ENCODE results near the gene RBM10.

Gene RBM10

GRCh38 chrX:47138171-47138570, 6.8 kb upstream of the RBM10 start:
- H3K27ac ChIP-seq (ENCODE audit: low read depth, low read length): no peak overlapping the region
- H3K9me3 ChIP-seq (ENCODE audit: insufficient read depth, low read length): no peaks in the 10 kb centered on the region
- no peaks in the 10 kb centered on the region for H3K27me3 ChIP-seq (ENCODE audit: low read length)
- H2AFZ ChIP-seq (ENCODE audit: low read depth, low read length, severe bottlenecking): no peak overlapping the region
- TF ChIP-seq EZH2phosphoT487 (conservative IDR thresholded peaks at IDR 0.05; ENCODE audit: low read length): no peak
- TF ChIP-seq, protein P1, sequence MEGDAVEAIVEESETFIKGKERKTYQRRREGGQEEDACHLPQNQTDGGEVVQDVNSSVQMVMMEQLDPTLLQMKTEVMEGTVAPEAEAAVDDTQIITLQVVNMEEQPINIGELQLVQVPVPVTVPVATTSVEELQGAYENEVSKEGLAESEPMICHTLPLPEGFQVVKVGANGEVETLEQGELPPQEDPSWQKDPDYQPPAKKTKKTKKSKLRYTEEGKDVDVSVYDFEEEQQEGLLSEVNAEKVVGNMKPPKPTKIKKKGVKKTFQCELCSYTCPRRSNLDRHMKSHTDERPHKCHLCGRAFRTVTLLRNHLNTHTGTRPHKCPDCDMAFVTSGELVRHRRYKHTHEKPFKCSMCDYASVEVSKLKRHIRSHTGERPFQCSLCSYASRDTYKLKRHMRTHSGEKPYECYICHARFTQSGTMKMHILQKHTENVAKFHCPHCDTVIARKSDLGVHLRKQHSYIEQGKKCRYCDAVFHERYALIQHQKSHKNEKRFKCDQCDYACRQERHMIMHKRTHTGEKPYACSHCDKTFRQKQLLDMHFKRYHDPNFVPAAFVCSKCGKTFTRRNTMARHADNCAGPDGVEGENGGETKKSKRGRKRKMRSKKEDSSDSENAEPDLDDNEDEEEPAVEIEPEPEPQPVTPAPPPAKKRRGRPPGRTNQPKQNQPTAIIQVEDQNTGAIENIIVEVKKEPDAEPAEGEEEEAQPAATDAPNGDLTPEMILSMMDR (IDR thresholded peaks at IDR 0.05; ENCODE audit: insufficient read depth, low read length, poor library complexity, severe bottlenecking): no peak
- H3K4me2 ChIP-seq (ENCODE audit: low read depth, low read length, poor library complexity, severe bottlenecking): no peak overlapping the region
- H4K20me1 ChIP-seq (ENCODE audit: low read depth, low read length): no peaks in the 10 kb centered on the region
- H3K79me2 ChIP-seq (ENCODE audit: insufficient read depth, low read length): peaks cover 4% of the 10 kb centered on the region; the same call in 1 of the 2 replicates
- no peaks in the 10 kb centered on the region for H3K36me3 ChIP-seq (ENCODE audit: low read length)
- no peak overlapping the region for H3K4me3 ChIP-seq (ENCODE audit: insufficient read depth, low read length, poor library complexity, severe bottlenecking)
- H3K9me2 ChIP-seq (replicated peaks; ENCODE audit: insufficient read depth, low read length): no peaks in the 10 kb centered on the region
- no peak overlapping the region for H3K9ac ChIP-seq (ENCODE audit: low read length)
- H3F3A ChIP-seq (ENCODE audit: insufficient read depth): no peaks in the 10 kb centered on the region; the same call in 1 of the 2 replicates

- H3K27ac ChIP-seq (ENCODE audit: low read depth, low read length): peak overlapping the region; percentile 90
- no peaks in the 10 kb centered on the region for H3K9me2 ChIP-seq (replicated peaks; ENCODE audit: insufficient read depth, low read length)
- H3K9ac ChIP-seq (ENCODE audit: low read length): peak overlapping the region; percentile 90
- H3K79me2 ChIP-seq (ENCODE audit: insufficient read depth, low read length): peaks cover 52% of the 10 kb centered on the region
- peak overlapping the region; percentile 86 for H3K4me2 ChIP-seq (ENCODE audit: low read depth, low read length, poor library complexity, severe bottlenecking)
- no peaks in the 10 kb centered on the region for H3K27me3 ChIP-seq (ENCODE audit: low read length)
- peak overlapping the region; percentile 88 for H3K4me3 ChIP-seq (ENCODE audit: insufficient read depth, low read length, poor library complexity, severe bottlenecking)
- H3K36me3 ChIP-seq (ENCODE audit: low read length): no peaks in the 10 kb centered on the region
- H4K20me1 ChIP-seq (ENCODE audit: low read depth, low read length): no peaks in the 10 kb centered on the region
- H3F3A ChIP-seq (ENCODE audit: insufficient read depth): no peaks in the 10 kb centered on the region; the same call in 1 of the 2 replicates
- no peak for TF ChIP-seq EZH2phosphoT487 (conservative IDR thresholded peaks at IDR 0.05; ENCODE audit: low read length)
- TF ChIP-seq, protein P1 (IDR thresholded peaks at IDR 0.05; ENCODE audit: insufficient read depth, low read length, poor library complexity, severe bottlenecking): no peak
- H2AFZ ChIP-seq (ENCODE audit: low read depth, low read length, severe bottlenecking): no peak overlapping the region
- H3K9me3 ChIP-seq (ENCODE audit: insufficient read depth, low read length): no peaks in the 10 kb centered on the region
These were observed 961 bp upstream of the RBM10 start for GRCh38 chrX:47143894-47144625.

- H4K20me1 ChIP-seq (ENCODE audit: low read depth, low read length): no peaks in the 10 kb centered on the region
- TF ChIP-seq, protein P1 (IDR thresholded peaks at IDR 0.05; ENCODE audit: insufficient read depth, low read length, poor library complexity, severe bottlenecking): no peak
- TF ChIP-seq EZH2phosphoT487 (conservative IDR thresholded peaks at IDR 0.05; ENCODE audit: low read length): no peak
- H3K4me2 ChIP-seq (ENCODE audit: low read depth, low read length, poor library complexity, severe bottlenecking): peak overlapping the region; percentile 86
- peaks cover 61% of the 10 kb centered on the region for H3K79me2 ChIP-seq (ENCODE audit: insufficient read depth, low read length)
- no peaks in the 10 kb centered on the region for H3K9me2 ChIP-seq (replicated peaks; ENCODE audit: insufficient read depth, low read length)
- H3K27ac ChIP-seq (ENCODE audit: low read depth, low read length): peak overlapping the region; percentile 90
- peak overlapping the region; percentile 90 for H3K9ac ChIP-seq (ENCODE audit: low read length)
- H2AFZ ChIP-seq (ENCODE audit: low read depth, low read length, severe bottlenecking): no peak overlapping the region
- H3K36me3 ChIP-seq (ENCODE audit: low read length): no peaks in the 10 kb centered on the region
- H3F3A ChIP-seq (ENCODE audit: insufficient read depth): no peaks in the 10 kb centered on the region; the same call in 1 of the 2 replicates
- no peaks in the 10 kb centered on the region for H3K9me3 ChIP-seq (ENCODE audit: insufficient read depth, low read length)
- H3K4me3 ChIP-seq (ENCODE audit: insufficient read depth, low read length, poor library complexity, severe bottlenecking): peak overlapping the region; percentile 88
- no peaks in the 10 kb centered on the region for H3K27me3 ChIP-seq (ENCODE audit: low read length)
These were observed 537 bp downstream of the RBM10 start for GRCh38 chrX:47145395-47146120.

All from SU-DHL-6 (cell line).